Amniotic epithelial cell (primary cell): ENCODE data around the gene SESN1.

Experiments used
- DNase-seq: peaks from one replicate; pipeline ENCODE4 v3.0.0-alpha.2; 2010; ENCODE audit warnings: low read depth

Gene SESN1

GRCh38 chr6:108937170-108937569, 157.5 kb downstream of the SESN1 start:
- DNase-seq: no peak
